OCI-LY3 (cell line): Measurements from ENCODE around the gene FLNA.
"Not testable (repeated sequence)": the region's sequence is repeated elsewhere in the genome, so short reads cannot be mapped to it uniquely, and the experiment has no call there.

Experiments used
- CTCF ChIP-seq: fragments of 200-600, 300-600 bp; sonication (generic); IDR thresholded peaks from 2 replicates; pipeline ENCODE4 v1.5.1; 2014; ENCODE audit warnings: antibody characterized with exemption, low read length, low read depth
- EZH2phosphoT487 ChIP-seq: fragments of 200-600 bp; shearing (Covaris generic); IDR thresholded peaks from 2 replicates; pipeline ENCODE4 v1.6.1; 2018; ENCODE audit warnings: antibody characterized with exemption, mixed run types, low read depth

GRCh38 chrX:154396363-154396762, 21.9 kb upstream of the FLNA start:
- not testable (repeated sequence) for TF ChIP-seq CTCF, EZH2phosphoT487
